ENCODE data around the gene PPP4R4.
"Not testable (repeated sequence)": the region's sequence is repeated elsewhere in the genome, so short reads cannot be mapped to it uniquely, and the experiment has no call there.

The PPP4R4 gene

GRCh38 chr14:94296181-94296545 is 122.0 kb downstream of the PPP4R4 start:
- not testable (repeated sequence) for H4K91ac ChIP-seq (ENCODE audit: low read depth, low read length); H3K36me3 ChIP-seq (ENCODE audit: control insufficient read depth in 1 of 2, insufficient read depth in 2 of 2, low read length in 2 of 2); H2AK5ac ChIP-seq (ENCODE audit: low read length); H3K27ac ChIP-seq (ENCODE audit: low read depth, low read length); H2BK12ac ChIP-seq (ENCODE audit: low read length); DNase-seq; H3K79me1 ChIP-seq (ENCODE audit: low read length); H3K79me2 ChIP-seq (ENCODE audit: control insufficient read depth, insufficient read depth, low read length, poor library complexity); H4K12ac ChIP-seq (ENCODE audit: low read depth, low read length); H3K4me1 ChIP-seq (ENCODE audit: control insufficient read depth in 1 of 2, insufficient read depth in 2 of 2, low read length in 2 of 2); H3K9me3 ChIP-seq (ENCODE audit: insufficient read depth, low read depth, low read length); H3K18ac ChIP-seq (ENCODE audit: low read length); H2BK120ac ChIP-seq (ENCODE audit: insufficient read depth, low read length, poor library complexity); H3K9ac ChIP-seq (ENCODE audit: low read length); H3K14ac ChIP-seq (ENCODE audit: low read length); H2AFZ ChIP-seq (ENCODE audit: insufficient read depth, low read length, poor library complexity); H2BK5ac ChIP-seq (ENCODE audit: low read depth, low read length, poor library complexity); H3K23ac ChIP-seq (ENCODE audit: low read length); H3K4me2 ChIP-seq (ENCODE audit: low read length); H3K27me3 ChIP-seq (ENCODE audit: insufficient read depth, low read length); H3K4ac ChIP-seq (ENCODE audit: low read depth, low read length); H3K4me3 ChIP-seq (ENCODE audit: low read depth, low read length); H4K8ac ChIP-seq (ENCODE audit: low read depth, low read length)
- no CpG with 5 or more reads among the region's 4 CpGs for WGBS (ENCODE audit: extremely low coverage, insufficient coverage, insufficient read length)

GRCh38 chr14:94298130-94298529 is 124.0 kb downstream of the PPP4R4 start:
- DNase-seq = no peak
- Histone ChIP-seq H3K27me3 (ENCODE audit: insufficient read depth, low read length) (no peaks in the 10 kb centered on the region), H3K23ac (ENCODE audit: low read length) (no peak overlapping the region), H3K79me2 (ENCODE audit: control insufficient read depth, insufficient read depth, low read length, poor library complexity) (no peaks in the 10 kb centered on the region), H3K4me2 (ENCODE audit: low read length) (no peak overlapping the region), H2BK12ac (ENCODE audit: low read length) (no peak overlapping the region), H3K36me3 (ENCODE audit: control insufficient read depth in 1 of 2, insufficient read depth in 2 of 2, low read length in 2 of 2) (no peaks in the 10 kb centered on the region), H2AFZ (ENCODE audit: insufficient read depth, low read length, poor library complexity) (no peak overlapping the region), H3K9ac (ENCODE audit: low read length) (no peak overlapping the region), H2BK120ac (ENCODE audit: insufficient read depth, low read length, poor library complexity) (no peak overlapping the region), H3K27ac (ENCODE audit: low read depth, low read length) (no peak overlapping the region), H4K91ac (ENCODE audit: low read depth, low read length) (no peak overlapping the region), H3K9me3 (ENCODE audit: insufficient read depth, low read depth, low read length) (no peaks in the 10 kb centered on the region), H4K12ac (ENCODE audit: low read depth, low read length) (no peak overlapping the region), H3K4ac (ENCODE audit: low read depth, low read length) (no peak overlapping the region), H3K4me3 (ENCODE audit: low read depth, low read length) (no peak overlapping the region), H2BK5ac (ENCODE audit: low read depth, low read length, poor library complexity) (no peak overlapping the region), H3K18ac (ENCODE audit: low read length) (no peak overlapping the region), H3K79me1 (ENCODE audit: low read length) (no peaks in the 10 kb centered on the region), H3K14ac (ENCODE audit: low read length) (no peak overlapping the region), H4K8ac (ENCODE audit: low read depth, low read length) (no peak overlapping the region), H2AK5ac (ENCODE audit: low read length) (no peak overlapping the region), H3K4me1 (ENCODE audit: control insufficient read depth in 1 of 2, insufficient read depth in 2 of 2, low read length in 2 of 2) (no peaks in the 10 kb centered on the region)
- WGBS (ENCODE audit: extremely low coverage, insufficient coverage, insufficient read length) = no CpG with 5 or more reads among the region's 15 CpGs

GRCh38 chr14:94303111-94303510 is 129.0 kb downstream of the PPP4R4 start:
- no peak overlapping the region for H4K91ac ChIP-seq (ENCODE audit: low read depth, low read length)
- no peaks in the 10 kb centered on the region for H3K79me1 ChIP-seq (ENCODE audit: low read length)
- no peak overlapping the region for H3K4ac ChIP-seq (ENCODE audit: low read depth, low read length)
- WGBS (ENCODE audit: extremely low coverage, insufficient coverage, insufficient read length) = no CpG with 5 or more reads among the region's 7 CpGs
- DNase-seq = no peak
- no peak overlapping the region for H4K12ac ChIP-seq (ENCODE audit: low read depth, low read length)
- no peaks in the 10 kb centered on the region for H3K79me2 ChIP-seq (ENCODE audit: control insufficient read depth, insufficient read depth, low read length, poor library complexity)
- no peak overlapping the region for H3K23ac ChIP-seq (ENCODE audit: low read length)
- H2AFZ ChIP-seq (ENCODE audit: insufficient read depth, low read length, poor library complexity) = no peak overlapping the region
- H3K4me1 ChIP-seq (ENCODE audit: control insufficient read depth in 1 of 2, insufficient read depth in 2 of 2, low read length in 2 of 2) = no peaks in the 10 kb centered on the region
- H2BK5ac ChIP-seq (ENCODE audit: low read depth, low read length, poor library complexity) = no peak overlapping the region
- no peak overlapping the region for H3K14ac ChIP-seq (ENCODE audit: low read length)
- H2BK12ac ChIP-seq (ENCODE audit: low read length) = no peak overlapping the region
- H3K36me3 ChIP-seq (ENCODE audit: control insufficient read depth in 1 of 2, insufficient read depth in 2 of 2, low read length in 2 of 2) = no peaks in the 10 kb centered on the region
- H2AK5ac ChIP-seq (ENCODE audit: low read length) = no peak overlapping the region
- no peak overlapping the region for H3K27ac ChIP-seq (ENCODE audit: low read depth, low read length)
- no peaks in the 10 kb centered on the region for H3K27me3 ChIP-seq (ENCODE audit: insufficient read depth, low read length)
- no peaks in the 10 kb centered on the region for H3K9me3 ChIP-seq (ENCODE audit: insufficient read depth, low read depth, low read length)
- H3K4me2 ChIP-seq (ENCODE audit: low read length) = no peak overlapping the region
- H3K9ac ChIP-seq (ENCODE audit: low read length) = no peak overlapping the region
- H3K18ac ChIP-seq (ENCODE audit: low read length) = no peak overlapping the region
- no peak overlapping the region for H3K4me3 ChIP-seq (ENCODE audit: low read depth, low read length)
- H4K8ac ChIP-seq (ENCODE audit: low read depth, low read length) = no peak overlapping the region
- H2BK120ac ChIP-seq (ENCODE audit: insufficient read depth, low read length, poor library complexity) = no peak overlapping the region

GRCh38 chr14:94304243-94304642 is 130.1 kb downstream of the PPP4R4 start:
- no peak overlapping the region for H3K4ac ChIP-seq (ENCODE audit: low read depth, low read length)
- no peaks in the 10 kb centered on the region for H3K79me1 ChIP-seq (ENCODE audit: low read length)
- H3K4me2 ChIP-seq (ENCODE audit: low read length) = no peak overlapping the region
- no peaks in the 10 kb centered on the region for H3K27me3 ChIP-seq (ENCODE audit: insufficient read depth, low read length)
- H3K36me3 ChIP-seq (ENCODE audit: control insufficient read depth in 1 of 2, insufficient read depth in 2 of 2, low read length in 2 of 2) = no peaks in the 10 kb centered on the region
- H3K23ac ChIP-seq (ENCODE audit: low read length) = no peak overlapping the region
- no peak overlapping the region for H2BK120ac ChIP-seq (ENCODE audit: insufficient read depth, low read length, poor library complexity)
- H4K12ac ChIP-seq (ENCODE audit: low read depth, low read length) = no peak overlapping the region
- H3K9ac ChIP-seq (ENCODE audit: low read length) = no peak overlapping the region
- no peak overlapping the region for H4K8ac ChIP-seq (ENCODE audit: low read depth, low read length)
- H4K91ac ChIP-seq (ENCODE audit: low read depth, low read length) = no peak overlapping the region
- WGBS (ENCODE audit: extremely low coverage, insufficient coverage, insufficient read length) = no CpG with 5 or more reads among the region's 6 CpGs
- H3K4me3 ChIP-seq (ENCODE audit: low read depth, low read length) = no peak overlapping the region
- no peaks in the 10 kb centered on the region for H3K79me2 ChIP-seq (ENCODE audit: control insufficient read depth, insufficient read depth, low read length, poor library complexity)
- no peak overlapping the region for H2BK12ac ChIP-seq (ENCODE audit: low read length)
- no peak overlapping the region for H2BK5ac ChIP-seq (ENCODE audit: low read depth, low read length, poor library complexity)
- no peak overlapping the region for H2AFZ ChIP-seq (ENCODE audit: insufficient read depth, low read length, poor library complexity)
- no peak overlapping the region for H3K14ac ChIP-seq (ENCODE audit: low read length)
- H3K4me1 ChIP-seq (ENCODE audit: control insufficient read depth in 1 of 2, insufficient read depth in 2 of 2, low read length in 2 of 2) = no peaks in the 10 kb centered on the region
- no peaks in the 10 kb centered on the region for H3K9me3 ChIP-seq (ENCODE audit: insufficient read depth, low read depth, low read length)
- DNase-seq = no peak
- H3K18ac ChIP-seq (ENCODE audit: low read length) = no peak overlapping the region
- H2AK5ac ChIP-seq (ENCODE audit: low read length) = no peak overlapping the region
- no peak overlapping the region for H3K27ac ChIP-seq (ENCODE audit: low read depth, low read length)
